SK-N-SH treated with all-trans-retinoic acid at 6 μM for 48 hours (cell line): ENCODE data around the gene MXD4.

Experiments
- ESRRG ChIP-seq: fragments of 250-450 bp; sonication (Bioruptor Pico); IDR thresholded peaks from 2 replicates; pipeline ENCODE4 v1.6.1; 2021; ENCODE audit warnings: mild to moderate bottlenecking
- ISL1 ChIP-seq: fragments of 250-450 bp; sonication (Bioruptor Pico); IDR thresholded peaks from 2 replicates; pipeline ENCODE4 v2.1.2; 2022; ENCODE audit warnings: mild to moderate bottlenecking, moderate library complexity

DNA sequence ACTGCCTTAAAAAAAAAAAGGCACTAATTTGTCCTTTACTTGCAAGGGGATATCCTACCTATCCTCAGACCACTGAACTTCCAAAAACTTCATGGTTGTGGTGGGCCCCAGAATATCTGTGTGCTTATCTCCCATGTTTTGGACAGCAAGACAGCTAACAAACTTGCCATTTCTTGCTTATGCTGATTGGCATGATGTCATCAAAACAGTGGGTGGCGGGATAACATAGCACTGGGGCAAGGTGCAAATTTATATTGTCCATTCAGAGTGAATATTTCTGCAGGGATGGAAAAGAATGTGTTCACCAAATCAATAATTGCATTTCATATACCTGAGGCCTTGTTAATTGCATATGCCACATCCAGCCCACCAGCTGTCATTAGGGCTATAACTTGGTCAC lies 43.5 kb downstream of the MXD4 start:
- no peak for TF ChIP-seq ESRRG (CRISPR knock-in tag)
- TF ChIP-seq ISL1 (CRISPR knock-in tag), result no peak
